HG03460 (cell line): ENCODE measurements around the gene GPR4.
"Not testable (repeated sequence)": the region's sequence is repeated elsewhere in the genome, so short reads cannot be mapped to it uniquely, and the experiment has no call there.

ENCODE experiments used
- ATAC-seq: cut with Tn5 transposase; IDR thresholded peaks from one replicate; pipeline ENCODE4 v1.9.1; 2021; ENCODE audit not compliant: unreplicated experiment

The GPR4 gene

DNA sequence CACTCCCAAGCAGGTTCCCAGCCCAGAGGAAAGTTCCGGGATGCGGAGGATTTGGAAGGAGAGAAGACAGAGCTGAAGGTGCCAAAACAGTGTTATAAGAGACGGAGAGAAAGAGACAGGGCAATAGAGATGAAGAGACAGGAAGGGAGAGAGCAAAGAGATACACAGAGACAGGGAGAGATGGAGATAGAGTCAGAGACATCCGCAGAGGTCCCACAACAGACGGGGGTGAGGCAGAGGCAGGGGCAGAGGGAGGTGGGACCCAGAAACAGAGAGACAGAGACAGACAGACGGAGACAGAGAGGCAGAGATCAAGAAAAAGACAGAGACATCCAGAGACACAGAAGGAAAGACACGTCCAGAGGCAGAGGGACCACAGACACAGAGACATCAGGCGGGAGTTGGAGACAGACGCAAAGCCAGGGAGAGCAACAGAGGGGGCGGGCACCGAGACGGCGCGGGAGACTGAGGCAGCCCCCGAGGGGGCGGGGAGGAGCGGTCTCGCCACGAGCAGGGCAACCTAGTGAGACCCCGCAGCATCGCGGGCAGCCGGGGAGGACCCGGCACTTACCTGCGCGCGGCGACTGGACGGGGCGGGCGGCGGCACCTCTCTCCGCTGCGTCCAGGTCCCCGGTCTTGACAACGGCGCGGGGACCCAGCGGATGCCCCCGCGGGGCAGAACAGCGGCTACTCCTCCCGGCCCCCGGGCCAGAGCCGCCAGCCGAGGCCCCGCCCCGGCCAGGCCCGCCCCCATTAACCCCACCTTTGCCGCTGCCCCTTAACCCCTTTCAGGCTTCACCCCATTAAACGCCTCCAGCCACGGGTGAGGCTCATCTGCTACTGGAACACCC lies at the start of gene GPR4:
Gene GPR4 (minus strand): TSS at position 689 of the 851 bp plus-strand sequence. CDS start 10,346 bp downstream, outside the sequence.
- ATAC-seq = no peak

DNA sequence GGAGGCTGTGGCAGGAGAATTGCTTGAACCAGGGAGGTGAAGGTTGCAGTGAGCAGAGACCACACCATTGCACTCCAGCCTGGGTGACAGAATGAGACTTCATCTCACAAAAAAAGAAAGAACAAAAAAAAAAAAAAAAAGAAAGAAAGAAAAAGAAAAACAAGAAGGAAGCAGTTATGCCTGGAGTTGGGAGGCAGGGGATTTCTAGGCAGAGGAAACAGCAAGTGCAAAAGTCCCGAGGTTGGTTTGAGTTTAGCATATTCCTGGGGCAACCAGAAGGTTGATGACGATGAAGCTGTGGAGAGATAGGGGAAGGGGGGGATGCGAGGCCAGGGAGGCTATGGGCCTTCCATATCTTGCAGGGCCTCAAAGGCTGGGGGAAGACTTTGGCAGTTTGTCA lies 48.7 kb upstream of the GPR4 start:
- no peak for ATAC-seq

DNA sequence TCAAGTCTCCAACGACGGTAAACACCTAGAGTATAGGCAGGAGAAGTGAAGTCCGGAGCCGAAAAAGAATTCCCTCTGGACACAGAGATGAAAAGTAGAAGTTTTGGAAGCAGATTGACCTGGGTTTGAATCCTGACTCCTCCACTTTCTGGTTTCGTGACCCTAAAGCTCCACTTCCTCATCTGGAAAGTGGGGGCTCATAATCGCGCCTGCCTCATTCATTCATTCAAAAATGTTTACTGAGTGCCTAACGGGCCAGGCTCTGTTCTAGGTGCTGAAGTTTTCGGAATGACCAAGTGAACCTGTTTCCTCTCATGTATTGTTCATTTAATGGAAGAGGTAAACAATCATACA lies 44.3 kb upstream of the GPR4 start:
- no peak for ATAC-seq

DNA sequence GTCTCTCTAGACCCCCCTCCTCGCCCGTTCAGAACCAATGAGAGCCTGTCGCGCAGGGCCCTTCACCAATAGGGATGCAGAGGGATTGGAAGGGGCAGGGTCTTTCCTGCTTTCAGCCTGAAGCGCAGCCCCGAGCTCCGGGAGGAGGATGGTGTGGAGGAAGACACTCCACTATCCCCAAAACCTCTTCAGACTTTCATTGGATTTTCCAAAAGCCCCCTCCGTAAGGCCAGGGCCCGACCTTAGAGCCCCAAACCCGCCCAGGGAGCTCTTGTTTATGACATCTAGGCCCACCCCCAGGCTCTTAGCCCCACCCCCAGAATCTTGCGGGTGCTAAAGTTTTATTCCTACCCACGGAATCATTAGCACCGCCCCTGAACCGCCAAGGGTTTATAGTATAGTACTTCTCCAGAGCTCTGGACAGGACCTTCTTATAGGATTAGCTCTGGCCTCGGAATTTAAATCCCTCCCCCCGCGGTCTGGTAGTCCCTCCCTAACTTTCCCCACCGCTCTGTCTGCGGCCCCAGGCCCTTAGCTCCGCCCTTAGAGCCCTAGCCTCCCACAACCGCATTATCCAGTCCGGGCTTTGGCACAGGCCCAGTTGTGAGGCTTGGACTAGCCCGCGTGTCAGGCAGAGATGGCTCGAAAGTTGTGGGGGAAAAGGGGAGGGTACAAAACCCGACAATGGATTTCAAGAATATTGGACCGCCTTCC lies 43.8 kb upstream of the GPR4 start:
- ATAC-seq = peak; percentile 31

DNA sequence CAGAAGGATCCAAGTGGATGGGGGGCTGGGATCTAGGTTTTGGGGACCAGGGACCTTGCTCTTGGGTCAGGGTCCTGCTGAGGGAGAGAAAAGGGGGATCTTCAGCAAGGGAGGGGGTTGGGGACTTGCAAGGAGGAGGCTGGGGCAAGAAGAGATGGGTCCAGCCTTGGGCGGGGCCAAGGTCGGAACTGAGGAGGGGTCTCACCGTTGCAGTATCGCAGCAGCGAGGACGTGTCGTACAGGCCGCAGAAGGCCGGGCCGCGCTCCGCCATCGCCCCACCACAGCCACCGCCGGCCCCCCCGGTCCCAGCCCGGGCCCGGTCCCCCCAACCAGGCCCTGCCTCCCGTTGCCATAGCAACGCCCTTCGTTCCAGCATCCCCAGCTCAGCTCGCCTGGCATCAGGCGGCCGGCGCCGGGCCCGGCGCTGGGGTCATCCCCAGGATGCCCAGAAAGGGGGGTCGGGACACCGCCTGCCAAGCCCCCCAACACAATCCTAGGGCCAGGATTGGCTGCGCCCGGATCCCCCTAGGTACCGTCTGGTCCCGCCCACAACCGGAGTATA lies 43.1 kb upstream of the GPR4 start:
- ATAC-seq = no peak

DNA sequence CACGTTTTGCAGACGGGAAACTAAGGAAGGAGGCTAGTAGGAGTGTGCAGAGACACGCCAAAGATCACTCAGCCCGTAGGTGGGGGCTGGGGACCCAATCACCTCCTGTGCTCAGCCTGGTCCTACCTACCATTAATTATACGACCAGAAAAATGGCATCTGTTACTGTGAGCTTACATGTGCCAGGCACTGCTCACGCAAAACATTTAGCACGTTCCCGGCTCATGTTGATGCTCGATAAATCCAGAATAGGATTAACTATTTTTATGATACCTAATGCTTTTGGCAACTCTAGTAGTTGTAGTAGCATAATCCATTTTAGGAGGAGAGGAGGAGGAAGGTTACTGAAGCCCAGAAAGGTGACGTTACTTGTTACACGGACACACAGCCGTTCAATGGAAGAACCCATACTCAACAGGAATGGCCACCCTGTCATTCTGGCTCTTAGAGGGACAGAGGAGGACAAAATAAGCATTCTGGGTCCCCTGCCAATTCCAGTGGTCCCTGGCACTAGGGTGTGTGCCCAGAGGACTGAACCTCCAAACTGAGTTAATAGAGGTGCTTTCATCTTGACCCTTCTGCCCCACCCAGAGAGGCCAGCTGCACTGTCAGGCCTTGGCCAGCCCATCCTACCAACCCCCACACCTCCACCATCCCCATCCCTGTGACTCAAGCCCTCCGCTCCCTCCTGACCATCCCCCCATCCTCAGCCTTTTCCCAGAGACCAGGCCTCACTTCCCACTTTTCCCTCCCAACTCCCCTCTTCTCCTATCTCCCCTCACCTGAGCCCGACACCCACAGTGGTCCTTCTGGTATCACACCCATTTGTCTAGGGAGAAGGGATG lies 42.1 kb upstream of the GPR4 start:
- no peak for ATAC-seq

DNA sequence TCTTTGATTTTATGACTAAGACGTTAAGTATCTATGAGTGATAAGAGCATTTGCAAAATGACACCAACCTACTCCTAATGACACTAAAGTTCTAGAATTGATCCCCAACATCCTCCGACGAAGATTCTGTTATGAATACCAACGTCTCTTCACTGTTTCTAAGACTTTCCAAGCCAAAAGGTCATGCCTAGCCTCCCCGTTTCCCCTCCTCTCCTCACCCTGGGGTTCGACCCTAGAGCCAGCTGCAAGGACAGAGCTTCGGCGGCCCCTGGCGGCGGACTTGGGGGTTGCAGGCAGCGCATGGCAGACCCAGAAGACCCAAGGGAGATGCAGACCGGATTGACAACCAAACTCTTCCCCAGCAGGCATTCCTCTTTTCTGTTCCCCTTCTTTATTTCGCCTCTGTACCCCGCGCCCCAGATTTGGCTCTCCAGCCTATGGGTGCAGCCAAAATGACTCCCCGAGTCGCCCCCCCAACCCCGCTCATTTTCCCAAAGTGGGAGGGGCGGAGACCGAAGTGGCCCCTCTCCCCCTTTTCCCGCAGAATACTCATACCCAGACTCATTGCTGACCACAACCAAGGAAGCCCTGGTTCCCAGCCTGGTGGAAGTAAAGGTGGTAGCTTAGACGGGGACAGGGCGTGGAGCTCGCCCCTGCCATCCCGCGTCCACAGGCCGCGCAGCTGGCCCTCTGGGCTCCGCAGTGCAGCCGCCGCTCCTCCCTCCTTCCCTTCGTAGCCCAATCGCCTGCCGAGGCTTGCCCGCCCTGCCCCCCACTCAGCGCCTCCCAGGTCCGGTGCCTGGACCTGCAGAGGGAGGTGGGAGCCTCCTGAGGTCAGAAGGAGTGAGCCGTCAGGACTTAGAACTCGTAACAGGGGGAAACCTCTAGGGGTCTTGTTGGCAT lies 41.3 kb upstream of the GPR4 start:
- no peak for ATAC-seq

DNA sequence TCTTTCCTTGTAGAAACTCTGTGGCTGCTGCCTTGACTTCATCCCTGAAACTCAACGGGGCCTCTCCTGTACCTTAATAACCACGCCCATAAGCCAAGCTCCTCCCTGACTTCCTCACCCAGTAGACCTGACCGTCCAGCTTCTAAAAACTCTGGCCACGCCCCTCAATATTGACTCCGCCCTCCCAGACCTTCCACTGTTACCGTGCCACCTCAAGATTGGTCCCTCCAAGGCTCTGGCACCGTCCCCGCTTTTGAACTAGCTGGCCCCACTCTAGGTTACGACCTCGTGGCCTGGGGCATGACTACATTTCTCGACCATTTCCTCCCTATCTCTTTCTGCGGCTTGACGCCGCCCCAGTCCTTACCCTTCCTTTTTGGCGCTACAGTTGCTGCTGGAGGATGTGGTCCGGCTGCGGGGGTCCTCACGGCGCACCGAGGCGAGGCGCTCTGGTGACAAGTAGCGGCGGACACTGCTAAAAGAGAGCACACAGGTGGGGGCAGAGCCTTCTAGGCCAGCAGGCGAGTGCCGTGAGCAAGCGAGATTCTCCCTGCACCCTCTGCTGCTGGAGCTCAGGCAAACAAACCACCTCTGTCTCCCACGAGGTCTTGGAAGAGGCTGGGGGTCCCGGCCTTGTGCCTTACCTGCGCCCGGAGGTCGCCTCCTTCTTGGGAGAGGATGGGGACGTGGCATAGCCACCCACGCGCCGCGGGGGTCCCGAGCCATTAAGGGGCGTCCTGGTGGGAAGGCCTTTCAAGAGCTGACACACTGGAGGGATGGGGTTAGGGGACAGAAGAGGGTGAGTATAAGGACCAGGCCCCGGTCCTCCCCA lies 39.5 kb upstream of the GPR4 start:
- ATAC-seq = no peak

DNA sequence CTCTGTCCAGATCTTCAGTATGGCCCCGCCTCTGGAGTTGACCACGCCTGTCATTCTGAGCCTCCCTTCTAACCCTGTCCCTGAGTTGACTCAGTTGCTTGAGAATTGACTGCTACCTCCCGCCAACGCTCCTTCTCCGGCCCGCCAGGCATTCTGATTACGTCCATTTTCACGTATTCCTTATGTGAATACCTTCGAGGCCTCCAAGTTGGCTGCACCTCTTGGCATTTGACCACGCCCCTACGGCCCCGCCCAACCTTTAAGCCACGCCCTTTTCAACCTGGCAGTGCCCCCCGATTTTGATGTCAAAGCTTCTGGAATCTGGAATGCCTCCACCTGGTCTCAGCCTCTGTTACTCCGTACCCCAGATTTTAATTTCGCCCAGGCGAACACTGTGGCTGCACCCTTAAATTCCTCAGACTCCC lies 38.8 kb upstream of the GPR4 start:
- no peak for ATAC-seq

DNA sequence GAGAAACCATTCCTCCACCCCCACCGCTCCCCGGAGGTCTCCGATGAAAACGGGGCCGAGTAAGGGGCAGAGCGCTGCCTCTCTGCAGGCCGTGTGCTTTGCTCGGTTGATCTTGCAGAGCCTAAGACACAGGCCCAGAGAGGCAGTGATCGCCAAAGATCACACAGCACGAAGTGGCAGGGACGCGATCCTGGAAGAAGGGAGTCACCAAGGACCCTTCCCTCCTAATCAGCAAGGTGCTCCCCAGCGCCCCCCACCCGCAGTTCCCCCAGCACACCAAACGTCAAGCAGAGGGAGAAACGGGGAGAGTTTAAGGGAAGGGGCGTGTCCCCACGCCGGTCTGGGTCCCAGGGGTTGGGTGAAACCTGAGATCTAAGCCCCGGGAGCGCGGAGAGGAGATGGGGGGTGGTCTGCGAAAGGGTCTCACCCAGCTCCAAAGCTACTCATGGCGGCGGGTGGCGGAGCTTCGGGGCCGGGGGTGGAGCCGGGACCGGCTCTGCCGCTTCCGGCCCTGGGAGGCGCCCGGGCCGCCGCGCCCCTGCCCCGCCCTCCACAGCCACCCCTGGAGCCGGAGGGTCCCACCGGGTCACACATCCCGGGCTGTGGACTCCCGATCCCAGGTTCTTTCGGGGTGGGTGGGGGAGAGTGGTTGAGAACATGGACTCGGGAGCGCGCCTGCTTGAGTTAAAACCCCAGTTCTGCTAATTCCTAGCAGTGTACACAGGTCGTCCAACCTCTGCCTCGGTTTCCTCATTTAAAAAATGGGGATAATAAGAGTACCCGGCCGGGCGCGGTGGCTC lies 37.1 kb upstream of the GPR4 start, which contains the start of gene EML2:
Gene EML2 (minus strand): TSS at position 468 of the 800 bp plus-strand sequence. CDS start 21 bp downstream, at position 447.
- ATAC-seq = no peak

DNA sequence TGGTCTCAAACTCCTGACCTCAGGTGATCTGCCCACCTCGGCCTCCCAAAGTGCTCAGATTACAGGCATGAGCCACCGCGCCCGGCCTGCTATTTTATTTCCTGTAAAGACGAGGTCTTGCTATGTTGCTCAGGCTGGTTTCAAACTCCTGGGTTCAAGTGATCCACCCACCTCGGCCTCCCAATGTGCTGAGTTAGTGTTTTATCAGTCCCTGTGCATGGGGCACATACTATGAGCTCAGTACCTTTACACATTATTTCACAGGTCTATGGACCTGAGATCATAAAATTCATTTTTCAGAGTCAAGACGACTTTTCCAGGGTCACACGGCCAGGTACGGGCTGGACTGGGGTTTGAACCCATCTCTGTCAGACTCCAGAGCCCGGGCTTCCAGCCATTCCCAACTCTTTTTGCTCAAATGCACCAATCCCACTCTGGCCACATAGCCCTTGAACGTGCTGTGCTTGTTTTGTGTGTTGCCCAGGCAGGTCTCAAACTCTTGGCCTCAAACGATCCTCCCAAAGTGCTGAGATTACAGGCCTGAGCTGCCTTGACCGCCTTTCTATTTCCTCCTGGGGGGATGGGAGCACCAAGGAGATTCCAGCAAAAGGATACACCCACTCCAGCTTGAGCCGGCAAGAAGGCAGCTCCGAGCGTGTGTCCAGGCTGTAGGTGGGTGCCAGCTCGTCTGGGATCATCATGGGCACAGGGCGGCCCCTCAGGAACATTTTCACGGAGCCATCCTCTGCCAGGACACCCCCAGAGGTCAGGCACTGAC lies 36.1 kb upstream of the GPR4 start:
- no peak for ATAC-seq

DNA sequence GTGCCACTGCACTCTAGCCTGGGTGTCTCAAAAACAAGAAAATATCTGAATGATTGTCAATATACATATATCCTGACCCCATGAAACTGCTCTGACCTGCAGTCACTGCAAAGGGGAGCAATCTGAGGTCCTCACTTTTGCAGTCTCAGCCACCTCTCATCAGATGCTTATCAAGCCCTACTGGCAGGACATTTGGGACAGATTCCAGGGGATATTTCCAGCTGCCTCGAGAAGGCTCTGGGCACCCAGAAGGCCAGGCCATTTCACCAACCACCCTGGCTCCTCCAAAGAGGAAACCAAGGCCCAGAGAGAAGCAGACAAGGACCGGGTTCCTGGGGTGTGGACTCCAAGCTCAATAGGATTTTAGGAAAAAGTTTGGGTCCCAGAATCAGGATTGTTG lies 34.9 kb upstream of the GPR4 start:
- no peak for ATAC-seq

DNA sequence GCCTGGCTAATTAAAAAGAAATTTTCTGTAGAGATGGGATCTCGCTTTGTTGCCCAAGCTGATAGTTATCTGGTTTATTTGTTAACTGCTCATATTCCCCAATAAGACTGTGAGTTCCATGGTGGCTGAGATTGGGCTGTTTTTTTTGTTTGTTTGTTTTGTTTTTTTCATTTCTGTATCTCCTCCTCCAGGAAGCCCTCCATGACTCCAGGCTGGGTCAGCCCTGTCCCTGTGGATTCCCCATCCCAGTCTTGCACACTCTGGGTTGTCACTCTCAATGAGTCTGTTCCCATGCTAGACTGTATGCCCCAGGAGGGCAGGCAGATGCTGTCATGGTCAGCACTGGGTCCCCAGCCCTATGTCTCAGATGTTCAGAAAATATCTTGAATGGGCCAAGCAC lies 34.3 kb upstream of the GPR4 start:
- no peak for ATAC-seq

DNA sequence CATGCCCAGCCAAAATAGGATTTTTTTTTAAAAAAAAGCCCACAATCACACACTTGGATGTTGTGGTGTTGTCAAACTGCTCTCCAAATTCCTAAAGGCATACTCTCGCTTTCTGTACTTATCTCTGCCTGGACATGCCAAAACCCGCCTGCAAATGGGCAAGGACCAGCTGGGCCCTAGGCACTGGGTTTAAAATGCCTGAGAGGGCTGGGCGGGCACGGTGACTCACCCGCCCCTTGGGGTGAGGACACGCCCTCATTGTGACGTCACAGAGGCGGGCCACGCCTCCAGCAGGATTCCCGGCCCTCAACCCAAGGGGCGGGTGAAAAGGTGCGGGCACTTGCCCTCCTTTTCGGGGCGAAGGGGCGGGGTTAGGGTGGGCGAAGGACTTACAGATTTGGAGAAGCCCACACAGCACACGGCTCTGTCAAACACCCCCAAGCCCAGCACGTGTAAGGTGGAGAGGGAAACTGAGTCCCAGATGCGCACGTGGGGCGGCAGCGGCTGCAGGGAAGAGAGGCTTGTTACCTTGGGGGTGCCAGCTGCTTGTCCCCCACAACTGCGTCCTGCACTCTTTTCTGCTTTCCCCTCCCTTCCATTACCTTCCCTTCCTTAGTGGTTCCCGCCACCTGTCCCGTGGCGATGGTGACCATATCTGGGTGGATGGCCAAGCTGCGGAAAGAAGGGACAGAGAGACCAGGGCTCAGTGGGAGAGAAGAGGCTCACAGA lies 30.6 kb upstream of the GPR4 start:
- ATAC-seq = no peak

DNA sequence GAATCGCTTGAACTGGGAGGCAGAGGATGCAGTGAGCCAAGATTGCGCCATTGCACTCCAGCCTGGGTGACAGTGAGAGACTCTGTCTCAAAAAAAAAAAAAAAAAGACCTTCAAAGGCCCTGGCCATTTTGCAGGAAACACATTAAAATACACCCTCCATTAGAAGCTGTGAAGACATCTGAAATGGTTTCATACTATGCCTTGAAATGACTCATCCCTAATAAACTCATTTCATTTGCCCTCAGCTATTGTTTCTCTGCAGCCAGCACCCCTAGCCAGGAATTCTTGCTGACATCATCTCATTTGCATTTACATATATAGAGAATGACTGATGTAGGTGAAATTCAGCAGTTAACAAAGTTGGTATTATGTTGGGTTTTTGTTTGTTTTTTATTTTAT lies 28.5 kb upstream of the GPR4 start:
- ATAC-seq = no peak

DNA sequence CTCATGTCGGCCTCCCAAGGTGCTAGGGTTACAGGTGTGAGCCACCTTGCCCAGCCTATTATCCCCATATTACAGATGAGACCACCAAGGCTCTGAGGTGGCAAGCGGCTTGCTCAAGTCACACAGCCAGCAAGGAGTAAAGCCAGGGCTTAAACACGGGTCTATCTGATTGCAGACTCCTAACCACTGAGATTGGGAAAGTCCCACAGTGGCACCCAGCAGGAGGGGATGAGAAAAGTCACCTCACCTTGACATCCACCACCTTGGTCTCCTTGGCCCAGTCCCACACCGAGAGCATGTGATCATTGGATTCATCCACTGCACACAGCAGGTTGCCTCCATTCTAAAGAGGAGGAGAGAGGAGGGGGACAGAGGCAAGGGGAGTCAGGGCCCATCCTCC lies 27.7 kb upstream of the GPR4 start:
- no peak for ATAC-seq

DNA sequence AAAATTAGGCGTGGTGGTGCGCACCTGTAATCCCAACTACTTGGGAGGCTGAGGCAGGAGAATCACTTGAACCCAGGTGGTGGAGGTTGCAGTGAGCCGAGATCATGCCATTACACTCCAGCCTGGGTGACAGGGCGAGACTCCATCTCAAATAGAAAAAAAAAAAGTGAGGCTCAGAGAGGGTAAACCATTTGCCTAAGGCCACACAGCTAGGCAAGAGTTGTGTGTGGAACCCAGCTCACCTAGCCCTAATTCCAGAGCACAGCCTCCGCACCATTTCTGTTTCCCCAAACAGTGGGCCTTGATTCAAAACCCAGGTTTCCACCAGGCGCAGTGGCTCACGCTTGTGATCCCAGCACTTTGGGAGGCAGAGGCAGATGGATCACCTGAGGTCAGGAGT lies 26.2 kb upstream of the GPR4 start:
- not testable (repeated sequence) for ATAC-seq
